COR-L47 (cell line): ENCODE measurements around the gene ABCG8.

Experiments used
- DNase-seq: peaks from one replicate; lab custom pipeline; 2025; lab: John Stamatoyannopoulos, UW

The ABCG8 gene

DNA sequence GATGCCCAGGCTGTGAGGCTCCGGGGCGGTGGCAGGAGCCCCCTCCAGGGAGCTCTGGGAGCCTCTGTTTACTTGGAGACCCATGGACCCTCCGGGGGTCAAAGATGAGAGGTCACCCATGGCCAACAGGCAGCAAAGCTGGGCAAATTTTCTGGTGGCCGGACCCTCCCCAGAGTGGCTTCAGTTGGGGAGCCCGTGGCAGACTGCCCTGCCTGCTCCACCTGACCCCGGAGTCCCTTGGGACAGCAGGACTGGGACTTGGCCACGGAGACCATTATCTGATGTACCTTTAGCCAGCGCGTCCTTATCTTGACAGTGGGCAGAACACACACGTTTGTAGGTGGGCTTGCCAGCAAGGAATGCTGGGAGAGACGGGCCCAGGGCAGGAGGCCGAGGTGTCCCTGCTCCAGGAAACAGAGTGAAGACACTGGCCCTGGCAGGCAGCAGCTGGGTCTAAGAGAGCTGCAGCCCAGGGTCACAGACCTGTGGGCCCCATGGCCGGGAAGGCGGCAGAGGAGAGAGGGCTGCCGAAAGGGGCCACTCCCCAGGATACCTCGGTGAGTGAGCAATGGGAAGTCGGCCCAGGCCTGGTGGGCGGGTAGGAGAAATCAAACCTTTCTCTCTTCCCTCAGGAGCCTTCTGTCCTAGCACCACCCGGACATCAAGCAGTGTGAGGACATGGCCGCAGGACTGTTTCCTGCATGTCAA is at the start of gene ABCG8, which contains the start of gene ABCG5:
TSS of gene ABCG8 (plus strand) at position 412 of the 708 bp plus-strand sequence. CDS start at position 495, 83 bp downstream.
TSS of gene ABCG5 (minus strand) at position 280 of the 708 bp plus-strand sequence. CDS start at position 120, 160 bp downstream.
- DNase-seq: no peak

DNA sequence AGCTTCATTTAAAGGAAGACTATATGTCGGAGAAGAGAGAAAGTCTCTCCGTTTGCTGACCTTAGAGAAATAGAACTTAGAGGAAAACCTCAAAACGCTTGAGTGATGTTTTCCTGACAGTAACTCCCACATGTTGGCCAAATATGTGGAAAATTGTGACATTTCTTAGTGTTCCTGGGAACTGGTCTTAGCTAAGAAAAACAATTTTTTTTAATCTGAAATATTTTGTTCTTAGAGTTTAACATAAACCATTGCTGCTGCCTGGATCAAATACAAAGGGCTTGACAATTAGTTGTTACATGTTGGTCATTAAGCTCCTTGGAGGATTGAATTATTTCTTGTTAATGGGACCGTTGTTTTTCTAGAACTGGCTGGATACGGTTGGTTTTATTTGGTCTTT is 48.6 kb upstream of the ABCG8 start:
- no peak for DNase-seq

DNA sequence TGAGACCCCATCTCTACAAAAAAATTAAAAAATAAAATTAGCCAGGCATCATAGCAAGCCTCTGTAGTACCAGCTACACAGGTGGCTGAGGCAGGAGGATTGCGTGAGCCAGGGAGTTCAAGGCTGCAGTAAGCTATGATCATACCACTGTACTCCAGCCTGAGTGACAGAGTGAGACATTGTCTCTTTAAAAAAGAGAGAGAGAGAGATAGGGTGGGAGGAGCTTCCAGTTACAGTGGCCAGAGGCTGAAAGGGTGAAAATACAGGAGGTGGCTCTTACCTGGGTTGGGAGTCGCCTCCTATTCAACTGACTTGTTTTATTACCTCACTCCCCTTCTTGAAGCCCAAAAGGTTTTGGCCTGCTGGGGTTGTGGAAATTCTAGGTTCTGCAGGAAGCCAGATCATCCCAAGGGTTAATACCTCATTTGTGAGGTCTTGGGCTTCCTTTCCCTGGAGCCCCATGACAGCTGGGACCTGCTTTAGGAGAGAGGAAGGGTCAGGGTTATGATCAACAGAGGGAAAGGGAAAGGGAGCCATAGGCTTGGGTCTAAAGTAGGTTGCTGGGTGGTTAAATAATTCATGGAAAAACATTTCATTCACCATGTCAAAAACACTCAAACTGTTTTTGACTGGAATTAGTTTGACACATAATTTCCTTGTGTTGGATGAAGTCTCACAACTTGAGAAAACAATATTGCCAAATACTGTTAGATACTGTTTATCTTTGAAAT is 47.6 kb upstream of the ABCG8 start:
- DNase-seq: no peak

DNA sequence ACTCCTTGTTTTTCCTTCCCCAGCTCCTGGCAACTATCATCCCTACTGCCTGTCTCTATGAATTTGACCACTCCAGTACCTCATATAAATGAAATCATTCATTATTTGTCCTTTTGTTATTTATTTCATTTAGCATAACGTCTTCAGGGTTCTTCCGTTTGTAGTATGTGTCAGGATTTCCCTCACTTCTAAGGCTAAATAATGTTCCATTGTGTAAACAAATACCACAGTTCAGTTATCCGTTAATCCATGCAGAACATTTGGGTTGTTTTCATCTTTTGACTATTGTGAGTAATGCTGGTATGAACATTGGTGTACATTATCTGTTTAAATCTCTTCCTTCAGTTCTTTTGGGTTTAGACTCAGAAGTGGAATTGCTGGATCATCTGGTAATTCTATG is 46.1 kb upstream of the ABCG8 start:
- DNase-seq: no peak

DNA sequence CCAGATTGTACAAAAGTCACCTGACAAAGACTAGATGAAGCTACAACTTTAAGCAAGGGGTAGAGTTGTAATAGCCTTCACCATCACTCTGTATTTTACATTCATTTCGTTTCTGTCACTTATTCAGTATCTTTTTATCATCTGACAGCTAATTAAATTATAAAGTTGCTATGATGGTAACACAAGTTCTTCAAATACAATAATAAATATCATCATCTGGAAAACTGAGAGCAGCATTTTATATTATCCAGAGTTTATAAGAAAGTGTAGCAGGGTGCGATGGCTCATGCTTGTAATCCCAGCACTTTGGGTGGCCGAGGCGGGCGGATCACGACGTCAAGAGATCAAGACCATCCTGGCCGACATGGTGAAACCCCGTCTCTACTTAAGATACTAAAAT is 43.8 kb upstream of the ABCG8 start:
- no peak for DNase-seq

DNA sequence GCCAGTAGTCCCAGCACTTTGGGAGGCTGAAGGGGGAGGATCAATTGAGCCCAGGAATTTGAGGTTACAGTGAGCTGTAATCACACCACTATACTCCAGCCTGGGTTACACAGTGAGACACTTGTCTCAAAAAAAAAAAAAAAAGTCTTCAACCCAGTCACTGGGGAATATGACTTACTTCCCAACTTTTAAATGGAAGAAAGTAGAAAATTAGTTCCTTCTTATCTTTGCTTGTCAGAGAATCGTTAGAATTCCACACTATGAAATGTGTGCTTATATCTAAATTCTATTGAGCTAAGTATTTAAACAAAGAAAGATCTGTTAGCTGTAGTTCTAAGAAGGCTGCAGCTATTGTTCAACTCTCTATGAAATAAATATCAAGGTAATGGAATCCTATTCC is 42.6 kb upstream of the ABCG8 start:
- DNase-seq: no peak

DNA sequence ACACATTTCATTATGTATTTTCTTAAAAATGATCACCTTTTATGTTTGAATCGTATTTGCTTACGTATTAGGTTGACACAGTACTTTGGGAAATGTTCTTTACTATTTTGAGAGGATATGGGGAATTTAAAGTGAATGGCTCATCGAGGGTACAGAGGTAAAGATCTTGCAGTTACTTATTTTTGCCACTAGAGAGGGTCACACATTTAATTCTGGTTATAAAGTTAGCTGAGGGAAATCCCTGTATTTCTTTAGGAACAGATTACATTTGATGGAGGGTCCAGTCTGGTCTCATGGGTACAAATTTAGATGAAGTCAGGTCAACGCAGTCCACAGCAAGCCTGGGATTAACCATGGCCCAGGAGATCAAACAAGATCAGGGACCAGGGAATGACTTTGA is 40.5 kb upstream of the ABCG8 start:
- DNase-seq: no peak

DNA sequence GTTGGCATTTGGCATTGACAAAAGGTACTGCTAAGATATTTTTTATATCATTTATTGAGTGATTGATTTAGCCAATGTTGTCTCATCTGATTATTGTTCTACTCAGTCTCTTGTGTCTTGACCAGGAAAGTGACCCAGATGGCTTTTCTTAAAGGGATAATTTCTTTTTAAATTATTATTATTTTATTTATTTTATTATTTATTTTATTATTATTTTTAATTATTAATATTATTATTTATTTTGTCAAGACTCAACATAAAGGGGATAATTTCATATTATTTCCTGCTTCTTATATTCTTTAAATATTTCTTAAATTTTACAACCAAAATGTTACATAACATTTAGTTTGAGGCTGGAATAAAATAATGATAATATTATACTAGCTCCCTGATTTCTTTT is 37.9 kb upstream of the ABCG8 start:
- DNase-seq: no peak

DNA sequence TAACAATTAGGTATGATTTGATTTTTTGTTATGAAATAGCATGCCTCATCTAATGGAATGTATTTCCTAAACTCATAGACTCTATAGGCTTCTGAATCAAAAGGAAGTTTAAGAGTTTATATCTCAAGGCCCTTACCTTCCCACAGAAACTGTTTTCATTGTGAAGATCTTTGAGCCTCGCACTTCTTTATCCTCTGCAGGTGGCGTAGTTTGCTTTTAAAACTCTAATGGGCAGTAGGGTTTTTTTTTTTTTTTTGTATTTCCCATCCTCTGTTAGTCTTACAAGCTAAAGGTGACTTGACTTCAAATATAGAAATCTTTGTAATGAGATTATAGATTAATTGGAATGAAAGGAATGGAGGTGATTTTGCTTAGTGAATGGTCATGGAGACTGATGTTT is 36.6 kb upstream of the ABCG8 start:
- DNase-seq: no peak

DNA sequence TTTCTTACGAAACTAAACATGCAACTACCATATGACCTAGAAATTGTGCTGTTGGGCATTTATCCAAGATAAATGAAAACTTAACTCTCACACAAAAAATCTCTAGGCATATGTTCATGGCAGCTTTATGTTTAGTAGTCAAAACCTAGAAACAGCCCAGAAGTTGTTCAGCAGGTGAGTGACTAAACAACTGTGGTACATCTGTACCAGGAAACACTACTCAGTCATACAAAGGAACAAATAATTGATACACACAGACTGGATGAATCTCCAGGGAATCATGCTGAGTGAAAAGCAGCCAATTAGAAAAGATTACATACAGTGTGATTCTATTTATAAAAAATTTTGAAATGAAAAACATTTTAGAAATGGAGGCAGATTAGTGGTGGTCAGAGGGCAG is 35.7 kb upstream of the ABCG8 start:
- no peak for DNase-seq

DNA sequence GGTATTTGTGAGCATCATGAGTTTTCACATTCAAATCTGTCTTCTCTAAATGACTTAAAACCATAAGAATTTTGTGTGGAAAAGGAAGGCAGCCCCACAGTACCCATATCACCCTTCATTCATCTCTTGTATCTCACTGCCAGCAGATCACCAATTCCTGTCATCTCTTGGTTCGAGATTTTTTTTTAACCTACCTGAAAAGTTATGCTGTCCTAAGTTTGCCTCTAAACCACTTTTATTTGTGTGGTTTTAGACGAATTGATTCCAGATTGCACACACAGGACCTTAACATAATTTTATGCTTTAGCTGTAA is 32.1 kb upstream of the ABCG8 start:
- no peak for DNase-seq

DNA sequence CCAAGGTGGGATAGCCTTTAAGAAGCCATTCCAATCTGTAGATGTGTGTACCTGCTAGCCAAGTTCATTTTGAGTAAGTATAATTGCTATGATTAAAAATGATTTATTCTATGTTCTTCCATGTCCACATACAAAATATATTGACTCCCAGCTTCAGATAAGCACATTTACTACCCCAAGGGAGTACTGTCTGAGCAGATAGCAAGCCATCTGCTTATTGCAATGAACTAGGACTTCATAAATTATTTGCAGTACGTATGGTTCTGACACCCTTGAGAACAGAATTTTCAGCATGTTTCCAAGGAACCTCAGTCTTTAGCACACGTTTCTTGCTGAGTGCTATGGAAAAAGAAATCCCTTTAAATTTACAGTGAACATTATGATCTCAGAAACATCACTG is 28.3 kb upstream of the ABCG8 start:
- DNase-seq: no peak

DNA sequence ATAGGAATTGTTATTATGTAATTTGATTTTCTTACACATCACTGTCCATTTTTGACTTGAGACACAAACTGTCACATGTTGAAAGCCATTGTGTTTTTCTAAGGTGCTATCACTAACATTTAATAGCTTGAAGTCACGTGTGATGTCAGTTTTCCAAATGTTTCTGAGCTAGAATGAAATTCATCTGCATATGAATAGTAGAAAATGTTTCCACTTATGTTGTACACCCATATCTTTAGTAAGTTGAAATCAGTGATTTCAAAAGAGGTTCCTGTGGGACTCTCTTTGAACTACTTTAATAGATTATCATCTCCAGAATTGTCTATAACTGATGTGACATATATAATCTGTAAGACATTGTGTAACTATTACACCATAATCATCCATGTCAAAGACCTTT is 27.9 kb upstream of the ABCG8 start:
- DNase-seq: no peak

DNA sequence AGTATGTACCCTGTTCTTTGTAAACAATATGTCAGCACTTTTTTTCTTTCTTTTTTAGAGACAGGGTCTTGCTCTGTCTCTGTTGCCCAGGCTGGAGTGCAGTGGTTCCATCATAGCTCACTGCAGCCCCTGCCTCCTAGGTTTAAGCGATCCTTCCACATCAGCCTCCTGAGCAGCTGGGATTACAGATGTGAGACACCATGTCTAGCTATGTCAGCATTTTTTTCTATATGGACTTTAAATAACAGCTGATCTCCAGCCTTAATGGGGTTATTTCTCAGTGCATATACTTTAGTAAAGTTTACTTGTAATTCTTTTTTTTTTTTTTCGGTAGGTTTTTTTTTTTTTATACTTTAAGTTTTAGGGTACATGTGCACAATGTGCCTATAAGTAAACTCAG is 26.8 kb upstream of the ABCG8 start:
- no peak for DNase-seq

DNA sequence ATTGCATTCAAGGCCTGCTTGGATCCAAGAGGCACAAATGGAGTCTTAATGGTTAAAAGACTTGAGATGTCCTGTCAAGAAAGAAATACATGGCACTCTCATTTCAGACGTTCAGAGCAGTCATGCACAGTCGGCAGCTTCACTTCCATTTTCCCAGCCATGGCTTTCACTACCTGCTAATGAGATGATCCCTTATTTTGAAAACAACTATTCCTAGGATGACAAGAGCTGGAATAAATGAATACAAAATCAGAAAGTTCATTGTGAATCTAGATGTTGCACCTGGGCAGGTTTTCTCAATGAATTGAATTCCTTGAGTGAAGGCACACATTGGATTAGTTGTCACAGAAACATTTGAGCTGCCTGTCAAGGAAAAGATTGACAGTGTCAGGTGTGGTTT is 25.8 kb upstream of the ABCG8 start:
- DNase-seq: no peak

DNA sequence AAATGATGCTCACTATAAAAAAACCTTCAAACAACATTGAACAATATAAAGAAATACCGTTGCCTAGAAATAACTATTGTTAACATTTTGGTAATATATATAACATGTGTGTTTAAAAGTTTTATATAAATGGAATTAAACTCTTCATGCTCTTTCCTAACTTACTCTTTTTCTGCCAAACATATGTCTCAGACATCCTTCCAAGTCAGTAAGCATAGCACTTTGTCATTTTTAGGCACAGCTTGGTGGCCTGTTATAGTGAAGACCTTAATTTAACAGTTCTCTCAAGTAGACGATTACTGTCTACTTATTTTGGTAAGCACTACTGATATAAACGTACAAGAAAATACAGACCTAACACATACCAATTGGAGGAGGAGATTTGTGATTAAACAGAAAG is 24.1 kb upstream of the ABCG8 start:
- no peak for DNase-seq

DNA sequence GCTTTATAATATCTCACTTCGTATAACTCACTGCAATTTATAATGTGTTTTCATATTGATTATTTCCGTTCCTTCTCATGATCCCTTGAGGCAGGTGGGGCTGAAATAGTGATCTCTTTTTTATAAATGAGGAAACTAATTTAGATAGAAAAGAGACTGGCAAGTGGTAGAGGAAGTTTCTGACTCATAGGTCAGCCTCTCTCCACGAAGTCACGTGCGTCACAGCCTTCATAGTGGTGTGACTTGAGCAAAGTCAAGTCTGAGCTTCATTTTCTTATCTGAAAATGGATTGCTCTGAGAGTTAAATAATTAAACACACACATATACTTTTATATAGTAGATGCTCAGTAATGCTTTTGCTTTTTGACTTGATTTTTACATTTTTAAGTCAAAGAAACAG is 20.0 kb upstream of the ABCG8 start:
- no peak for DNase-seq

DNA sequence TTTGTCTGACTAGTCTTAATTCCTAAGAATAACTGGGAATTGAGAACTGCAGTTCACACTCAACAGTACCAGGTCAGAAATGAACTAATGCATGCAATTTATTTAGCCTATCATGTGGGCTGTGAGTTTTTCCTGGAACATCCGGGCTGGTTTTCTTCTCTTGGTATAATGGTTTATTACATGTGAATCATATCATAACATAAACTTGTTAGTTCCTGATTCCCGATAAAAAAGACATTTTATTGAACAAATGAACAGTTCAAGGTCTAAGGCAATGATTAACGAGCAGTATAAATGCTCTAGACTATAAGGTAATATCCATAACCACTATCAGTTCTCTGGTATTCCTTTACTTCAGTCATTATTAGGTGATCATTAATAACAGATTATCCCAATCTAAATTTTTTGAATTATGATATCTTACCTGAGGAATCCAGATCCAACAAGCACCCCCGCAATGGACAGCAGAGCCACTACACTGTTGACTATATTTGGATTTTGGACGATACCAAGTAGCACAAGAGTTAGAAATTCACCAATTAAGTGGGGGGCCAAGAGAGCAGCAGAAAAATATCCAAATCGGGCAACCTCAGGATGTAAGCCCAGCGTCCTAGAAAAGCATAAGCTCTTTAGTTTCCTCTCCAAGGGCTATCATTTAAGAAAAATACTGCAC is 19.1 kb upstream of the ABCG8 start:
- DNase-seq: no peak

DNA sequence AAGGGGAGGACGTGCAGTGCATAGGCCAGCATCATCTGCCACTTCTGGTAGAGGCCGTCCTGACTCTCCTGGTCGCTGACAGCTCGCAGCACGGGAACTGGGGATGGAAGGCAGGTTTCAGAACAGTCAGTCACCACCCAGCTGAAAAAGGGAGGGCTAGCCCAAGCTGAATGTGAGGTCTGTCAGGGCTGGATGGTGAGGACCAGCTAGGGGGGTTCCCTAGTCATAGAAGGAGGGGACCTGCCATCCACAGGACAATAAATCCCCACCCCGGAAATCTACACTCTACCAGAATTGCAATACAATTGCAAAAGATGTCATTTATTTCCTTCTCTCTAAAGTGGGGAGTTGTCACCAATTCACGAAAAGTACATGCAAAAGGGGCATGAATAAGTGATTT is 15.9 kb upstream of the ABCG8 start:
- DNase-seq: no peak

DNA sequence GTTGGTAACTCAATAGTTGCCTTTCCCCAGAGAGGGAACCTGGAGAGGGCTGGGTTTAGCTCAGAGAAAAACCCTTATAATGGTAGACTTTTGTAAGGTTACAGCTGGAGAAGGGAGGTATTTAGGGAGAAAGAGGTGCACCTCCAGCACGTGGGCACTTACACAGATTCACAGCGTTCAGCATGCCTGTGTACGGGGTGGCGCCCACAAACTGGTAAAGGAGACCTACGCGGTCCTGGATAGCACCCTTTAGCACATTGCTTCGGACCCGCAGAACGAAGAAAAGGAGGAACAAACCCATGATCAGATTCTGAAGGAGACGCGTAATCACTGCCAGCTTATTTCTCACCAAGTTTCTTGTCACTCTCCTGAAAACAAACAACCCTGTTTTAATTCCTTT is 15.0 kb upstream of the ABCG8 start:
- DNase-seq: no peak

DNA sequence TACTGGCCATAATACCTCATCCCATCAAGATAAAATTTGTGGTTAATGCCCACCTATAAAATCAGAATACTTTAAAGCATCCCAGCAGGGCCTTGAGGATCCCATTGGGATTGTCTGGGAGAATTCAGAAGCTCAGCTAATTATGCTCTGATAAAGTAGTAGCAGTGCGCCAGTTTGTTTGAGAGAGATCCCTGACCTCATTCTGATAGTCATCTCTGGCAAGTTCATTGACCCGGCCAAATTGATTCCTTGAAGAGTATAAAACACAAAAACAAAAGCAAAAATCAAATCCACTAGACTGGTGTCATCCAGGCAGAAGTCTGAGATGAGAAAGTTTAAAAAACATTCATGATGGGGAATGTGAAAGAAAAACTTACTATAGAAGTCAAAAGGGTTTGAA is 14.3 kb upstream of the ABCG8 start:
- no peak for DNase-seq

DNA sequence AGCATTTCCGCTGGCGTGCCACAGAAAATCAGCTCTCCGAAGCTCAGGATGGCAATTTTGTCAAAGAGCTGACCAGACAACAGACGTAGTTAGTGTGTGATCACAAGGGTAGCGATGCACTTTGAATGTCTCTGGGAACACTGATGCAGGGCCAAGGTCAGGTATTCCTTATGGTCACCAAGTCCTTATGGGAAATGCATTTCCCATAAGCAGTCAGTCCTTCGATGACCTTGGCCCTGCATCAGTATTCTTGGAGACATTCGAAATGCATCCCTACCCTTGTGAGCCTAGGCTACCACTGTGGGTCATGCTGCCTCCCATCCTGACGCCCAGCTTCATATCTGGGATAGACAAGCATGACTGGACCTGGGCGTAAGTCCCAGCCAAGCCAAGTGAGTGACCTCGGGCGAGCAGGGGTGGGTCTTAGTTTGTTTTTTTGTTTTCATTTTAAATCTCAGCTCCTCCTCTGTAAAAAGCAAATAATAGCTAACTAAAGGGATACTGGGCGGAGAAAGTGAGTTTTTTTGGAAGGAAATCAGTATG is 13.7 kb upstream of the ABCG8 start:
- no peak for DNase-seq

DNA sequence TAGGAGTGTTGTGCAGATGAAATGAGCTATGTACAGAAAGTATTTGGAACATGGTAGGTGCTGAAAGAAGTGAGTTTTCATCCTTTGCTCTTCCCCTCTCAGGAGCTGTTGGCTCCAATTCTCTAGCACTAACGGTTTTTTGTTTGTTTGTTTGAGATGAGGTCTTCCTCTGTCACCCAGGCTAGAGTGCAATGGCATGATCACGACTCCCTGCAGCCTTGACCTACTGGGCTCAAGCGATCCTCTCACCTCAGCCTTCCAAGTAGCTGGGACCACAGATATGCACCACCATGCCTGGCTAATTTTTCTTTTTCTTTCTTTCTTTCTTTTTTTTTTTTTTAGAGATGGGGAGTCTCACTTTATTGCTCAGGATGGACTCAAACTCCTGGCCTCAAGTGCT is 12.9 kb upstream of the ABCG8 start:
- DNase-seq: no peak
